ENCODE data around the gene REV3L.

GRCh38 chr6:111252726-111253125, 230.3 kb downstream of the REV3L start:
- no peak for TF ChIP-seq CTCF (IDR thresholded peaks at IDR 0.05)
- TF ChIP-seq ZFX (IDR thresholded peaks at IDR 0.05; ENCODE audit: borderline replicate concordance) = no peak
